T-helper 2 cell treated with Interferon-gamma antibody and Interleukin-4, amounts not matched to agents 5 μg/mL and 100 μg/mL, for 36 hours (primary cell): ENCODE data around the gene PADI4.
"Not testable (repeated sequence)": the region's sequence is repeated elsewhere in the genome, so short reads cannot be mapped to it uniquely, and the experiment has no call there.

Source experiments
- DNase-seq: peaks from one replicate; pipeline ENCODE4 v3.0.0; 2021; ENCODE audit warnings: low spot score
- H3K27ac Mint-ChIP-seq: one replicate; pipeline ENCODE4 v1.8.0; 2021; ENCODE audit warnings: mild to moderate bottlenecking, mixed read lengths
- H3K27me3 Mint-ChIP-seq: one replicate; pipeline ENCODE4 v1.8.0; 2021; ENCODE audit warnings: low read depth, mixed read lengths
- H3K36me3 Mint-ChIP-seq: one replicate; pipeline ENCODE4 v1.8.0; 2021; ENCODE audit warnings: low read depth, mixed read lengths
- H3K4me1 Mint-ChIP-seq: one replicate; pipeline ENCODE4 v1.8.0; 2021; ENCODE audit warnings: low read depth, mixed read lengths
- H3K4me3 Mint-ChIP-seq: one replicate; pipeline ENCODE4 v1.8.0; 2022; ENCODE audit warnings: mild to moderate bottlenecking, moderate library complexity, mixed read lengths
- H3K9me3 Mint-ChIP-seq: one replicate; pipeline ENCODE4 v1.8.0; 2021; ENCODE audit warnings: mixed read lengths

PADI4 gene

DNA sequence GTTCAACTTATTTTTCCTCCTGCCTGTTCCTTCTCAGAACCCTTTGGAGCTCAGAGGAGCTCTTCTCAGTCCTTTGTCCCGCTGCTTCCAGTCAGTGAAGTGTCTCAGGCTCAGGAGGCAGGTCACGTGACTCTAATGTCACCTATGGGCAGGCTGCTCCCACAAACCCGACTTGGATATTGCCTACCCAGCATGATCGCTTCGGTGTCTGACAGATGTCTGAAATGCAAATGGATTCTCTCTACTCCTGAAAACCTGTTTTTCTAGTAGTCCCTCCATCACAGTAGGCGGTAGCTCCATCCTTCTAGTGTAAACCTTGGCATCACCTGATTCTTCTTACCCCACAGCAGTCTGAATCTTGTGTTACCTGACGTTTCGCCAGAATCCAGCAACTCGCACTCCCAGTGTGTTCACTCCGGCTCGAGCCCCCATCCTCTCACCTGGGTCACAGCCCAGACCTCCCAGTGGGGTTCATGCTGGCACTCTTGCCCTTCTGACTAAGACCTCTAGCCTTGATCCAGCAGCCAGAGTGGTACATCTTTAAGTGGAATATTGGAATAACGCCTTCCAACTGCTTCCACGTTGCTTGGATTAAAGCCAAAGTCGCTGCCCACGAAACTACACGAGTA, 69.4 kb downstream of the PADI4 start:
- DNase-seq: no peak
- H3K9me3 Mint-ChIP-seq: no peaks in the 10 kb centered on the region
- no peak overlapping the region for H3K4me3 Mint-ChIP-seq
- H3K27ac Mint-ChIP-seq: no peak overlapping the region
- H3K36me3 Mint-ChIP-seq: no peaks in the 10 kb centered on the region
- H3K4me1 Mint-ChIP-seq: no peaks in the 10 kb centered on the region
- H3K27me3 Mint-ChIP-seq: peaks cover 4% of the 10 kb centered on the region

GRCh38 chr1:17381161-17381560, 73.2 kb downstream of the PADI4 start:
- Mint-ChIP-seq H3K27me3 (peaks cover 4% of the 10 kb centered on the region), H3K4me3 (no peak overlapping the region), H3K27ac (no peak overlapping the region), H3K36me3 (no peaks in the 10 kb centered on the region), H3K9me3 (no peaks in the 10 kb centered on the region), H3K4me1 (no peaks in the 10 kb centered on the region)
- DNase-seq: no peak

- Mint-ChIP-seq H3K4me1 (peaks cover 3% of the 10 kb centered on the region), H3K36me3 (no peaks in the 10 kb centered on the region), H3K9me3 (no peaks in the 10 kb centered on the region), H3K27me3 (no peaks in the 10 kb centered on the region), H3K27ac (no peak overlapping the region), H3K4me3 (no peak overlapping the region)
- DNase-seq: no peak
These were observed 84.3 kb downstream of the PADI4 start for GRCh38 chr1:17392199-17392740.

DNA sequence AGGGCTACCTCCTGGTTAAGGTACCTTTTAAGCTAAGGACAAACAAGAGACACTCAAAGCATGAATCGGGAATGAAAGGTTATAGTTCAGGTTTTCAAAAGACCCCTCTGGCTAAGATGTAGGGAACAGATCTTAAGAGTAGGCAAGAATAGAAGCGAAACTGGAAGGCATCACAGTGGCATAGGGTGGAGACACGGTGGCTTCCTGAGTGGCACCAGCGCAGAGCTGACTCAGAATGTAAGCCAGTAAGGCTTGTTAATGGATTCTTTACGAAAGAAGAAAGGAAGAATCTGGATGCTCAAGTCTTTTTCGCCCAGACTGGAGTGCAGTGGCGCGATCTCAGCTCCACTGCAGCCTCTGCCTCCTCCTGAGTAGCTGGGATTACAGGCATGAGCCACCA, 85.2 kb downstream of the PADI4 start:
- H3K4me3 Mint-ChIP-seq: no peak overlapping the region
- no peaks in the 10 kb centered on the region for H3K36me3 Mint-ChIP-seq
- peaks cover 3% of the 10 kb centered on the region for H3K4me1 Mint-ChIP-seq
- DNase-seq: no peak
- no peaks in the 10 kb centered on the region for H3K9me3 Mint-ChIP-seq
- H3K27me3 Mint-ChIP-seq: no peaks in the 10 kb centered on the region
- H3K27ac Mint-ChIP-seq: no peak overlapping the region

DNA sequence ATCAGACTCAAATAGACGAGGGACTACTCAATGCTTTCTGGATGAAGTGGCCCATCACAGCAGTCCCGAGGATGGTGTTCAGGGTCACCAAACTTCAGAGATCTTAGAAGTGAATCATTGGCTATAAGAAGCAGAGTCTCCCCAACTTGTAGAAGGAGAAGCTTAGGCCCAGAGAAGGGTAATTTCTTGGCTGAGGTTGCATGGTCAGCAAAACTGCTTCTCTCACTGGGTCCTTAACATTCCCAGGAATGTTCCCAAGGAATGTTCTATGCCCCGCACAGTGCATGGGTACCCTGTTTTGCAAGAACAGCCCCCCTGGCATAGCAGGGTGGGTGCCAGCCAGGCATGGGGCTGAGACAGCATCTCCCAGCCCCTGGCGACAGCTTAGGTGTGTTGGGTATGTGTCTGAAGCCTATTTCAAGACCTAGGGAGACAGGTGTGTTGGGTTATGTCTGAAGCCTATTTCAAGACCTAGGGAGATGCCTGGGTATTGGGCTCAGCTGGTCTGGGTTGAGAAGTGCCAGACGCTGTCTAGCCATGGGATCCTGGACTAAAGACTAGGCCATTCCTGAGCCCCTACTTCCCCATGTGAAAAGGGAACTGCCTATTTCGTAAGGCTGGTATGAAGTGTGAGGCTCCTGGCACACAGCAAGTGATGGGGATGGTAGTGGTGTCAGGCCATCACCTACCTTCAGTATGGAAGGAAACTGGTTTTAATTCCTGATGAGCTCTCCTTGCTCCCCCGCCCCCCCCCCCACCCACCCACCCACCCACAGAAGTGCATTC, 90.1 kb downstream of the PADI4 start:
- no peak for DNase-seq
- no peaks in the 10 kb centered on the region for H3K27me3 Mint-ChIP-seq
- H3K9me3 Mint-ChIP-seq: no peaks in the 10 kb centered on the region
- no peaks in the 10 kb centered on the region for H3K36me3 Mint-ChIP-seq
- H3K27ac Mint-ChIP-seq: no peak overlapping the region
- no peak overlapping the region for H3K4me3 Mint-ChIP-seq
- H3K4me1 Mint-ChIP-seq: peaks cover 1% of the 10 kb centered on the region

- Mint-ChIP-seq H3K9me3 (no peaks in the 10 kb centered on the region), H3K4me3 (no peak overlapping the region), H3K27me3 (no peaks in the 10 kb centered on the region), H3K27ac (no peak overlapping the region), H3K4me1 (no peaks in the 10 kb centered on the region), H3K36me3 (no peaks in the 10 kb centered on the region)
- no peak for DNase-seq
These were observed 92.8 kb downstream of the PADI4 start for GRCh38 chr1:17400725-17401341.

GRCh38 chr1:17401841-17402240, 93.8 kb downstream of the PADI4 start:
- no peak for DNase-seq
- Mint-ChIP-seq H3K27me3 (no peaks in the 10 kb centered on the region), H3K4me1 (no peaks in the 10 kb centered on the region), H3K36me3 (peaks cover 2% of the 10 kb centered on the region), H3K27ac (no peak overlapping the region), H3K4me3 (no peak overlapping the region), H3K9me3 (no peaks in the 10 kb centered on the region)

GRCh38 chr1:17403081-17403480, 95.1 kb downstream of the PADI4 start:
- Mint-ChIP-seq H3K27me3 (no peaks in the 10 kb centered on the region), H3K9me3 (no peaks in the 10 kb centered on the region), H3K4me1 (no peaks in the 10 kb centered on the region), H3K27ac (no peak overlapping the region), H3K36me3 (peaks cover 14% of the 10 kb centered on the region), H3K4me3 (no peak overlapping the region)
- DNase-seq: no peak

GRCh38 chr1:17404034-17404684, 96.2 kb downstream of the PADI4 start:
- Mint-ChIP-seq H3K9me3 (no peaks in the 10 kb centered on the region), H3K4me1 (no peaks in the 10 kb centered on the region), H3K4me3 (no peak overlapping the region), H3K27me3 (no peaks in the 10 kb centered on the region), H3K36me3 (peaks cover 20% of the 10 kb centered on the region), H3K27ac (no peak overlapping the region)
- DNase-seq: no peak

- Mint-ChIP-seq H3K4me1 (no peaks in the 10 kb centered on the region), H3K9me3 (no peaks in the 10 kb centered on the region), H3K27me3 (no peaks in the 10 kb centered on the region), H3K4me3 (no peak overlapping the region), H3K36me3 (peaks cover 25% of the 10 kb centered on the region), H3K27ac (no peak overlapping the region)
- DNase-seq: no peak
These were observed 96.8 kb downstream of the PADI4 start for GRCh38 chr1:17404820-17405219.

- Mint-ChIP-seq H3K9me3 (no peaks in the 10 kb centered on the region), H3K36me3 (peaks cover 36% of the 10 kb centered on the region), H3K4me3 (no peak overlapping the region), H3K27ac (no peak overlapping the region), H3K27me3 (no peaks in the 10 kb centered on the region), H3K4me1 (peaks cover 3% of the 10 kb centered on the region)
- peak; percentile 17 for DNase-seq
These were observed 98.1 kb downstream of the PADI4 start for GRCh38 chr1:17405898-17406759.

DNA sequence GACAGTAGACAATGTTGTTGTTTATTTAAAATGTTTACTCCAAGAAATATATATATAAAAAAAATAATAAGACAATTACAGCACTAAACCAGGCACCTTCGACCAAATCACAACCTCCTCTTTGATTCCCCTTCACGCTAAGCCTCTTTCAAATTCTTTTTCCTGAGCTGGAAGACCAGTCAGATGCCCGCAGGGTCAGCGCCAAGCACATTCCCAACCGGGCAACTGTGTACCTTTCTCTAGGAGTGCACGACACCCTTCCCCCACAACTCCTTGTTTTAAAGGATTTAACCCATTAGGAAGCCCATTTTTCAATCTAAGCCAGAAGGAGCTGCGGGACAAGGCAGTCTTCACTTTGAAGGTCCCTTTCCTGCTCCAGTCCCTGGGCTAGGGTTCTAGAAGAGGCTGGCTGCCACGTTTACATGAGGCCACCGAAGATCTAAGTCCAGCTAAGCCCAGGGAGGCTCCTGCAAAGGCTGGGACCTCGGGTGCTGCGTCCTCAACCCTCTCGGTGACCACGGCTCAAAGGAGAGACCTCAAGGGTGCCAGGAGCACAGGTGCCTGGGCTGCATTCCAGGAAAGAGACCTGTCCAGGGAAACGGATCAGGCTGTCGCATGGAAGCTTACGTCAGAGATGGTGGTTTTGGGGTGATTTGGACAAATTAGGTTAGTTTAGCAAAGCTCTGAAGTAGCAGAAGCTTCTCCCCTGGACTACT, 98.9 kb downstream of the PADI4 start:
- H3K4me3 Mint-ChIP-seq, H3K27ac Mint-ChIP-seq, DNase-seq, H3K4me1 Mint-ChIP-seq, H3K27me3 Mint-ChIP-seq, H3K9me3 Mint-ChIP-seq: not testable (repeated sequence)
- peaks cover 43% of the 10 kb centered on the region for H3K36me3 Mint-ChIP-seq
